RWPE1 (cell line): ENCODE data around the gene REXO4.

Source experiments
- CTCF ChIA-PET: fragments of 350-600 bp; sonication (Branson Sonifier 250); formaldehyde crosslinking; extraction: SDS; loops from one replicate; lab custom pipeline; 2021; lab: Yijun Ruan, JAX
- POLR2A ChIA-PET: fragments of 400-600 bp; formaldehyde crosslinking; extraction: SDS; loops from one replicate; lab custom pipeline; 2020; ENCODE audit warnings: antibody characterized with exemption; ENCODE audit not compliant: low non-redundant PET; lab: Yijun Ruan, JAX
- DNase-seq: peaks from one replicate; pipeline ENCODE4 v3.0.0; 2012; ENCODE audit warnings: low spot score
- H3K27ac ChIP-seq: fragments of 450-650 bp; 2 replicates; pipeline ENCODE4 v1.5.1; 2017
- TF ChIP-seq, protein P1 (sequence below): fragments of 450-650 bp; conservative IDR thresholded peaks from 2 replicates; pipeline ENCODE4 v1.5.1; 2017; ENCODE audit warnings: low read depth, mild to moderate bottlenecking

REXO4 gene

DNA sequence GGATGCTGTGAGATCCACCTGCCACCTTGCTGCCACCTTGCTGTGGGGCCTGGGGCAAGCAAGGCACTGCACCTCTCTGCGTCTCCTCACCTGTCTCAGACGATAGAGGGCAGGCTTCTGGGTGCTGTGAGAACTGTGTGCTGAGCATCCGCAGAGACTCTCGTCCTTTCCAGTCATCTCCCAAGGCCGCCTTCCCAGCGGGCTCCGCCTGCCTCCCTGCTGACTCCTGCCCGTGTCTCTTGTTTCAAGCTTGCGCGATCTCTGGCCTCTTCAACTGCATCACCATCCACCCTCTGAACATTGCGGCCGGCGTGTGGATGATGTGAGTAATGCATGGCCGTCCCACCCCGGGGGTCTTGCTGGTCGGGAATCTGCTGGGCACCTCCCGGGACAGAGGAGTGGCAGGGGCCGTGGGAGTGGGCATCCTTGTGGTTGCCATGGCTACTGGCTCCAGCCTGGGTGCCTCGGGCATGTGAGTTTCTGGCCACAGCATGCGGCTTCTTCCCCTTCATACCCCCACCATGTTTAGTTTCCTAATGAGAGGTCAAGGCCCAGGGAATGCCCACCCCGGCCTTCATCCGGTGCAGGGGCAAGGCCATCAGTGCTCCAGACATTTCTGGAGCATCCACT lies 45.5 kb upstream of the REXO4 start:
- no peak for DNase-seq
- TF ChIP-seq, protein P1, sequence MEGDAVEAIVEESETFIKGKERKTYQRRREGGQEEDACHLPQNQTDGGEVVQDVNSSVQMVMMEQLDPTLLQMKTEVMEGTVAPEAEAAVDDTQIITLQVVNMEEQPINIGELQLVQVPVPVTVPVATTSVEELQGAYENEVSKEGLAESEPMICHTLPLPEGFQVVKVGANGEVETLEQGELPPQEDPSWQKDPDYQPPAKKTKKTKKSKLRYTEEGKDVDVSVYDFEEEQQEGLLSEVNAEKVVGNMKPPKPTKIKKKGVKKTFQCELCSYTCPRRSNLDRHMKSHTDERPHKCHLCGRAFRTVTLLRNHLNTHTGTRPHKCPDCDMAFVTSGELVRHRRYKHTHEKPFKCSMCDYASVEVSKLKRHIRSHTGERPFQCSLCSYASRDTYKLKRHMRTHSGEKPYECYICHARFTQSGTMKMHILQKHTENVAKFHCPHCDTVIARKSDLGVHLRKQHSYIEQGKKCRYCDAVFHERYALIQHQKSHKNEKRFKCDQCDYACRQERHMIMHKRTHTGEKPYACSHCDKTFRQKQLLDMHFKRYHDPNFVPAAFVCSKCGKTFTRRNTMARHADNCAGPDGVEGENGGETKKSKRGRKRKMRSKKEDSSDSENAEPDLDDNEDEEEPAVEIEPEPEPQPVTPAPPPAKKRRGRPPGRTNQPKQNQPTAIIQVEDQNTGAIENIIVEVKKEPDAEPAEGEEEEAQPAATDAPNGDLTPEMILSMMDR: no peak; the same call in 1 of the 2 replicates
- ChIA-PET POLR2A (no interaction called here), CTCF (interaction anchor here (0.9 kb wide), 1 partner anchor 30 kb away, joined by 3 read pairs; no protein-coding TSS in a partner anchor)
- H3K27ac ChIP-seq: no peak overlapping the region

DNA sequence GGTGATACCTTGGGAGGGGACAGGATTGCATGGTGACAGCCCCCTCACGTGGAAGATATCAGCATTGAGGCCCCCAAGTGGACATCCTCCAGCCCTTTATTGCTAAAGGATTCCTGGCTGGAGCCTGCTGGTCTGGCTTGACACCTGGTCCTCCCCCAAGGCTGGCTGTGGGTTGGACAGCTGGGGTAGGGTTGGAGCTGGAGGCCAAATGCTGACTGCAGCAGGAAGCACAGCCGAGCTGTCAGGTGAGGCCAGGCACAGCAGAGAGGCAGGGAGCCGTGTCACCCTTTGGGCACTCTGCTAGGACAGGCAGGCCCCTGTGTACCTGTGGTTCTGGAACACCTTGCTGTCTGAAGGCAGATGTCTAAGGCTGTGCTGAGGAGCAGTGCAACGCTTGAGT lies 44.2 kb upstream of the REXO4 start:
- ChIA-PET POLR2A (interaction anchor here (0.6 kb wide), 1 partner anchor 295 kb away, joined by 3 read pairs; no protein-coding TSS in a partner anchor), CTCF (interaction anchor here (0.6 to 0.9 kb wide), 2 partner anchors 25 to 39 kb away, joined by 3 to 5 read pairs; no protein-coding TSS in a partner anchor)
- DNase-seq: no peak
- TF ChIP-seq, protein P1: no peak
- no peak overlapping the region for H3K27ac ChIP-seq

DNA sequence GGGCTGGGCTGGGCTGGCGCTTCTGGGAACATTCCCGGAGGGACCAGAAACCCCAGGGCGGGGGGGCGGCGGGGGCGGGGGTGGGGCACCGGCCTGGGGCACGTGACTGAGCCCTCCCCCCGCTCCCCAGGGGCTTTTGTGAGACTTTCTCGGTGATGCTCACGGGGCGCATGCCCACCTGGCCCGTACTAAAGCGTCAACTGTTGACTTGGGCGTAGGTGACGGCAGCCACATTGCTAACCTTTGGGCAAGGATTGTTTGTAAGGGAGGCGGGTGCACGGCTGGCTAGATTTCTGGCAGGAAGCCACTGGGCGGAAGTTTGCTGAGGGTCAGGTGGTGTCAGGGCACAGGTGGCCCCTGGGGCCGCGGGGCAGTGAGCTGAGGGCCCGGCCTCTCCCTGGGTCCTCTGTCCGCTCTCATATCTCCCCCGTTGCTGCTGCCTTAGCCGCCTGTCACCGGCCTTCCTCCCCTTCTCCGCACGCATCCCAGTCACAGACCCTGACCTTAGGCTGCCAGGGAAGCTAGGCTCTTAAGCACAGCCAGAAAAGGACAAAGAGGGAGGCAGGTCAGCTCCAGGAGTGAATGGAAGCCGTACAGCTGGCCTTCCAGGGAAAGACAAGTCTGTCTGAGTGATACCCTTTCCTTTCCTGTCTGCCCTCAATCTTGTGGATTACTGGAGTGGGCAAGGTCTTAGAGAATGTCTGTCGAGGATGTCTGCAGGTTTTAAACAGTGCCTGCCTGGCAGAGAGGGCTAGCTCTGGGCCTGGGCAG lies 42.8 kb upstream of the REXO4 start:
- CTCF ChIA-PET: interaction anchor here (0.6 to 0.8 kb wide), 2 partner anchors 51 to 552 kb away, joined by 3 read pairs; no protein-coding TSS in a partner anchor
- POLR2A ChIA-PET: no interaction called here
- peak overlapping the region; percentile 91 for H3K27ac ChIP-seq
- TF ChIP-seq, protein P1: no peak
- peak; percentile 85 for DNase-seq

DNA sequence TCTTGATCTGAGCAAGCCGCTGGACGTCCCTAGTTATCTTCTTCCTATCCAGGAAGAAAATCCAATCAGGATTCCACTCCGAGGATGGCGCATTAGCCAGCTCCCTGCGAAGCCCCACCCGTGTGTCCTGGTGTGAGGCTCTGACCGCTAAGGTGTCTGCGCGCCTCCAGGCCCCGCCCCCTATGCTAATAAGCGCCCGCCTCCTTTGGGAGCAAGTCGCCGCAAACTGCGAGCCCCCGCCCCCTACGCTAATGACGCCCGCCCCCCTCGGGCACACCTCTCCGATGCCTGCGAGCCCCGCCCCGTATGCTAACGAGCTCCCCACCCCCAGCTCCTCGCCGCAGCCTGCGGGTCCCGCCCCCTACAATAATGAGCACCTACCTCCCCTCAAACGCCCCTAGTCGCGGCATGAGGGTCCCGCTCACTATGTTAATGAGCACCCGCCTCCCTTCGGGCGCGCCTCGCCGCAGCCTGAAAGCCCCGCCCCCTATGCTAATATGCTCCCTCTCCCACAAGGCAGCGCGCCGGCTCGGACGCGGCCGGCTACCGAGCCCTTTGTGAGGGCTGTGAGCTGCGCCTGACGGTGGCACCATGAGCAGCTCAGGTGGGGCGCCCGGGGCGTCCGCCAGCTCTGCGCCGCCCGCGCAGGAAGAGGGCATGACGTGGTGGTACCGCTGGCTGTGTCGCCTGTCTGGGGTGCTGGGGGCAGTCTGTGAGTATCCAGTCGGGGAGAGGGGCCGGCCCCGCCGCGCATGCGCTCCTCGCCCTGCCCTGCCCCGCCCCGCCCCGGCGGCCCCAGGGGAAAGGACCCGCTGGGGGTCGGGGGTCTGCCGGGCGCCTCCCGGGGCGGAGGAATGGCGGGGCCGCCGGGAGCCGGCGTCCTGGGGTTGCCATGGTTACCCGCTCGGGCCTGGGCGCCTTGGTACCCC lies 41.9 kb upstream of the REXO4 start, which contains the start of gene CACFD1:
CACFD1 (plus strand) TSS at position 503 of the 929 bp plus-strand sequence; CDS start at position 592, 89 bp downstream.
- CTCF ChIA-PET: interaction anchor here (0.7 to 0.8 kb wide), 3 partner anchors 30 to 71 kb away, joined by 3 read pairs; no protein-coding TSS in a partner anchor
- peak within 1 kb of the TSS; percentile 91 for H3K27ac ChIP-seq
- TF ChIP-seq, protein P1: no peak
- DNase-seq: peak; percentile 99
- POLR2A ChIA-PET: interaction anchor here (0.6 to 1.1 kb wide), 2 partner anchors 19 to 430 kb away, joined by 3 read pairs; partner anchors contain the start of gene SLC2A6

DNA sequence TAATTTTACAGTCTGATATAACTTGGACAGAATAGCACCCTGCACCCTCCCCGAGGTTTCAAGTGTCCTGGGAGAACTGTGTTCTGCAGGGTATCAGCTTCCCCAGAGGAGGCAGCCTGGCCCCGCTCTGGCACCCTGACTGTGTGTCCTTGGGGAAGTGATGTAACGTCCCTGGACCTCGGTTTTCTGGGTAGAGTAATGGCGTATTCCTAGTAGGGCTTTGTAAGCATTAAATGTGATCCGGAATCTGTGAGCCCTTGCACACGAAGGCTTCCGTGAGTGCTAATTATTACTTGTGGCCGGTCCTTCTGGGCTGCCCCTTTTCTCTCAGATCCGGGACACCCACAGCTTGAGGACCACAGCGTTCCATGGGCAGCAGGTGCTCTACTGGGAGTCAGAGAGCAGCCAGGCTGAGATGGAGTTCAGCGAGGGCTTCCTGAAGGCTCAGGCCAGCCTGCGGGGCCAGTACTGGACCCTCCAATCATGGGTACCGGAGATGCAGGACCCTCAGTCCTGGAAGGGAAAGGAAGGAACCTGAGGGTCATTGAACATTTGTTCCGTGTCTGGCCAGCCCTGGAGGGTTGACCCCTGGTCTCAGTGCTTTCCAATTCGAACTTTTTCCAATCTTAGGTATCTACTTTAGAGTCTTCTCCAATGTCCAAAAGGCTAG lies 41.0 kb upstream of the REXO4 start:
- ChIA-PET POLR2A (interaction anchor here (1.1 kb wide), 1 partner anchor 20 kb away, joined by 3 read pairs; the partner anchor contains the start of gene SLC2A6), CTCF (no interaction called here)
- no peak for DNase-seq
- TF ChIP-seq, protein P1: no peak
- peak overlapping the region; percentile 91 for H3K27ac ChIP-seq
